ENCODE data around the gene LRMDA.

LRMDA gene

DNA sequence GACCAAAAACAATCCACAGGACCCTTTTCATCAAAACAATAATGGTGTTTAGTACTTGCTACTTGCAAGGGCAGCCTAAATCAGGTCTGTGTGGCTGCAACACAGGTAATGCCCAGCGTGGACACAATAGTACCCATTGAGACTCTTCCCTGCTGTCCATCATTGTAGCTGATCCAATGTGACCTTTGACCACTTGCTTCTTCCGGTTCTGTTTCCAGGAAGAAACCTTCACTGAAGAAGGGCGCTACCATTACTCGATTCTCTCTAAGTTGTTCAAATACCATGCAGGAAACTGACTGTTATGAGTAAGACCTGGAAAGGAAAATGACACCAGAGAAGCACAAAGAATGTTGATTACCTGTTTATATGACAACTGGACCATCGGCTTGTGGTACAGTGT is 1128.9 kb downstream of the LRMDA start:
- ChIA-PET CTCF (no interaction called here), POLR2A (no interaction called here)
- TF ChIP-seq, protein P1, sequence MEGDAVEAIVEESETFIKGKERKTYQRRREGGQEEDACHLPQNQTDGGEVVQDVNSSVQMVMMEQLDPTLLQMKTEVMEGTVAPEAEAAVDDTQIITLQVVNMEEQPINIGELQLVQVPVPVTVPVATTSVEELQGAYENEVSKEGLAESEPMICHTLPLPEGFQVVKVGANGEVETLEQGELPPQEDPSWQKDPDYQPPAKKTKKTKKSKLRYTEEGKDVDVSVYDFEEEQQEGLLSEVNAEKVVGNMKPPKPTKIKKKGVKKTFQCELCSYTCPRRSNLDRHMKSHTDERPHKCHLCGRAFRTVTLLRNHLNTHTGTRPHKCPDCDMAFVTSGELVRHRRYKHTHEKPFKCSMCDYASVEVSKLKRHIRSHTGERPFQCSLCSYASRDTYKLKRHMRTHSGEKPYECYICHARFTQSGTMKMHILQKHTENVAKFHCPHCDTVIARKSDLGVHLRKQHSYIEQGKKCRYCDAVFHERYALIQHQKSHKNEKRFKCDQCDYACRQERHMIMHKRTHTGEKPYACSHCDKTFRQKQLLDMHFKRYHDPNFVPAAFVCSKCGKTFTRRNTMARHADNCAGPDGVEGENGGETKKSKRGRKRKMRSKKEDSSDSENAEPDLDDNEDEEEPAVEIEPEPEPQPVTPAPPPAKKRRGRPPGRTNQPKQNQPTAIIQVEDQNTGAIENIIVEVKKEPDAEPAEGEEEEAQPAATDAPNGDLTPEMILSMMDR (IDR thresholded peaks at IDR 0.05; ENCODE audit: control extremely low read depth, extremely low read depth, low read depth, missing control alignments): no peak
- DNase-seq (ENCODE audit: extremely low spot score): no peak

GRCh38 chr10:76563286-76563685 is 1131.9 kb downstream of the LRMDA start:
- ChIA-PET CTCF (no interaction called here), POLR2A (no interaction called here)
- no peak for DNase-seq (ENCODE audit: extremely low spot score)
- TF ChIP-seq, protein P1 (IDR thresholded peaks at IDR 0.05; ENCODE audit: control extremely low read depth, extremely low read depth, low read depth, missing control alignments): no peak

- no peak for DNase-seq (ENCODE audit: extremely low spot score)
- ChIA-PET CTCF (no interaction called here), POLR2A (no interaction called here)
- TF ChIP-seq, protein P1 (IDR thresholded peaks at IDR 0.05; ENCODE audit: control extremely low read depth, extremely low read depth, low read depth, missing control alignments): no peak
Observed at GRCh38 chr10:76572021-76572420, 1140.6 kb downstream of the LRMDA start.

DNA sequence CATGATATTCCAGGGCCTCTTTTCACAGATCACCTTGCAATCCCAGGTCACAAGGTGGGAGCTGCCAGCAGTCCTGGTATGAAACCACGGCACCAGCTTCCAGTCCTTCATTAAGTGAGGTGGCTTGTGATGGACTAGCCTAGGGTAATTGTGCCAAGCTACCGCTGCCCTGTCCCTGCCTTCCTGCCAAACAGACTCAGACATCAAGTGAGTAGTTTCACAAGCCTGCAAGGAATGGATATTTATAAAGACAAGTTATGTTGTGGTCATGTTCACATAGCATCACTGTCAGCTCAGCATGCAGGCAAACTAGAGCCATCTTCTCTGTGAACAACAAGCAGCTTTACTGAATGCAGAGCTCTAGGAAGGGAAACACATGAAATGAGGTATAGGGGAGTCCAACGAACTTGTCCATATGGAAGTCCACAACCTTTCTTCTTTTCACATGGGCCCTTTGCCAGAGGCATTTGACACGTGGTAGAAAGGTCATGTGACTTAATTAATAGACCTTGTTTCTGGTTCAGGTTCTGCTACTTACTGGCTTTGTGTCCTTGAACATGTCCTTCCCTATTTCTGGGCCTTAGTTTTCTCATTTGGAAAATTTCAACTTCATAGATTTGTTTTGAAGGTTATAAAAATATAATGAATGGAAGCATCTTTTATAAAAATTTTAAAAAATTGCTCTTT is 1145.0 kb downstream of the LRMDA start:
- CTCF ChIA-PET: no interaction called here

DNA sequence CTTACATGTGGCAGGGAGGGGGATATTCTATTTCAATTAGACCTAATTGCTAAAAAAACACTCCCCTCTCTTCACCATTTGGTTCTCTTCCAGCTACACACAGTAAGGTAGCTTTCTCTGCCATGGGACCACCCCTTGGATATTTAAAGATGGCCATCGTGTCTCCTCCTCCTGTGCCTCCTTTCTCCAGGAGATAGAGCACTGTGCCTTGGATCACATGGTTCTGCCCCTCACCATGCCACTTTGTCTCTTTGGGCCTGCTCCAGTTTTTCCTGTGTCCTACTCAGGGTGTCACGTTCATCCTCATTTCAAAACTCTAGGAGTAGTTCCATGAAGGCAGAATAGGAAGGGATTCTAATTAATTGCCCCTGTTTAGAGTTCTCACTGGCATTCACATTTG is 1146.0 kb downstream of the LRMDA start:
- TF ChIP-seq, protein P1 (IDR thresholded peaks at IDR 0.05; ENCODE audit: control extremely low read depth, extremely low read depth, low read depth, missing control alignments): no peak
- POLR2A ChIA-PET: no interaction called here
- CTCF ChIA-PET: no interaction called here
- no peak for DNase-seq (ENCODE audit: extremely low spot score)

More for the DNA sequence above, 1145.0 kb downstream of the LRMDA start:
- TF ChIP-seq, protein P1 (IDR thresholded peaks at IDR 0.05; ENCODE audit: control extremely low read depth, extremely low read depth, low read depth, missing control alignments): no peak
- DNase-seq (ENCODE audit: extremely low spot score): no peak
- POLR2A ChIA-PET: no interaction called here

DNA sequence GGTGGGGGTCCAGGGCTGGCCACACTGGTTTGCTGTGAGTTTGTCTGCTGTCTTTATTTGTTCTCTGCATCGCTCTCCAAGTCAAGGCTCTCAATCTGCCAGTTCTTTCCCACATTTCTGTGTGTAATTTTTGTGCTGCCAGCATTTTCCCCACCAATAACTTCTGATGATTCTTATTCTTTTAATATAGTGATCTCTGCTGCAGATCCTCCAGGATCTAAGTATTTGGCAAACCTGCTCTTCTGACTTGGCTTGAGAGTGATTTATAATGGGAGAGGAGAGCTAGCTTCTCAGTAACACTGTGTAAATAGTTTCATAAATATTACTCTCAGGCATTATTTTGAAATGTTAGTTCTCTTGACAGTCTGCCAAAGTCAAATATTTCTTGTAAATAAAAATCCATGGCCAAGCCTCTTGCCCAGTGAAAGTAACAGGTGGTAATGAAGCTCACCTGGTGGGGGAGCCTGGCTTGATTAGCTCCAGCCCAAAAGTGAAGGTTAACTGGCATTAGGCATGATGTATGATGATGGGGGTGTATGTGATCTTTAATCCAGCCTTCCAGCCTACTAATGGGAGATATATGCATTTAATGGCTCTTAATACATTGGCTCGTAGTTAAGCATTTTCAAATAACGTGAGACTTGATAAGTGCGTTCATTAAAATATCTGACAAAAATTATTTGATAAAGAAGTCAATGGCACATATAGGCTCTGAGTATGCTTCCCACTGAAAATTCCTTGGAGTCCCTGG is 1150.3 kb downstream of the LRMDA start:
- CTCF ChIA-PET: no interaction called here
- TF ChIP-seq, protein P1 (IDR thresholded peaks at IDR 0.05; ENCODE audit: control extremely low read depth, extremely low read depth, low read depth, missing control alignments): no peak
- no peak for DNase-seq (ENCODE audit: extremely low spot score)
- POLR2A ChIA-PET: no interaction called here

All from GM10248 (cell line).